ENCODE results near the gene ATP10D. TPM values are rescaled to one million over a fixed set of nuclear protein-coding genes. Genes with fewer than 3 reads are reported as not detected.
A peak's percentile ranks its signal among the peaks of the same experiment; 100 is the strongest.

The ATP10D gene
- total RNA-seq, 1 experiment from 2014 or later: 0.84 TPM

GRCh38 chr4:47482326-47482725 lies 2.7 kb upstream of the ATP10D start:
- Histone ChIP-seq H3K27me3 (ENCODE audit: low read length) (no peaks in the 10 kb centered on the region), H3K9me3 (ENCODE audit: low read length) (no peaks in the 10 kb centered on the region), H3K79me2 (ENCODE audit: low read length) (no peaks in the 10 kb centered on the region), H3F3A (ENCODE audit: low read length, unreplicated experiment) (no peaks in the 10 kb centered on the region), H2AFZ (ENCODE audit: low read length) (no peak overlapping the region; the same call in 1 of the 2 replicates), H3K4me3 (ENCODE audit: low read length) (no peak overlapping the region), H3K36me3 (ENCODE audit: low read depth, low read length) (no peaks in the 10 kb centered on the region), H3K4me2 (ENCODE audit: low read length) (peak overlapping the region; percentile 26; the same call in 1 of the 2 replicates), H3K9me2 (replicated peaks; ENCODE audit: low read length) (no peaks in the 10 kb centered on the region), H3K9ac (ENCODE audit: low read length) (no peak overlapping the region), H4K20me1 (ENCODE audit: low read length) (no peaks in the 10 kb centered on the region), H3K4me1 (ENCODE audit: insufficient read depth, low read length) (peaks cover 11% of the 10 kb centered on the region), H3K27ac (ENCODE audit: low read length) (no peak overlapping the region)
- no TSS peak for BruUV-seq (replicated peaks)
- ATAC-seq (no peak), DNase-seq (peak; percentile 39)
- ChIA-PET POLR2A (ENCODE audit: unreplicated experiment) (no interaction called here), CTCF (no interaction called here)
- TF ChIP-seq EZH2 (IDR thresholded peaks at IDR 0.05; ENCODE audit: low read length, unreplicated experiment): no peak
- TF ChIP-seq EZH2phosphoT487 (IDR thresholded peaks at IDR 0.05; ENCODE audit: borderline replicate concordance, low read length): no peak
- TF ChIP-seq CTCF (conservative IDR thresholded peaks at IDR 0.05; ENCODE audit: low read depth, low read length): no peak
- intact Hi-C loops (cut with micrococcal nuclease): no loop called here

- Histone ChIP-seq H3F3A (ENCODE audit: low read length, unreplicated experiment) (no peaks in the 10 kb centered on the region), H4K20me1 (ENCODE audit: low read length) (no peaks in the 10 kb centered on the region), H2AFZ (ENCODE audit: low read length) (0 out of 2 replicates have a peak overlapping the region, but pooled peaks have one; percentile 26), H3K27ac (ENCODE audit: low read length) (no peak overlapping the region), H3K9me2 (replicated peaks; ENCODE audit: low read length) (no peaks in the 10 kb centered on the region), H3K36me3 (ENCODE audit: low read depth, low read length) (no peaks in the 10 kb centered on the region), H3K9ac (ENCODE audit: low read length) (no peak overlapping the region), H3K9me3 (ENCODE audit: low read length) (no peaks in the 10 kb centered on the region), H3K79me2 (ENCODE audit: low read length) (no peaks in the 10 kb centered on the region), H3K4me1 (ENCODE audit: insufficient read depth, low read length) (peaks cover 11% of the 10 kb centered on the region), H3K4me3 (ENCODE audit: low read length) (no peak overlapping the region), H3K4me2 (ENCODE audit: low read length) (no peak overlapping the region), H3K27me3 (ENCODE audit: low read length) (no peaks in the 10 kb centered on the region)
- DNase-seq (no peak), ATAC-seq (no peak)
- TF ChIP-seq EZH2 (IDR thresholded peaks at IDR 0.05; ENCODE audit: low read length, unreplicated experiment) (no peak), EZH2phosphoT487 (IDR thresholded peaks at IDR 0.05; ENCODE audit: borderline replicate concordance, low read length) (no peak), CTCF (conservative IDR thresholded peaks at IDR 0.05; ENCODE audit: low read depth, low read length) (no peak)
- ChIA-PET CTCF (no interaction called here), POLR2A (ENCODE audit: unreplicated experiment) (no interaction called here)
- BruUV-seq (replicated peaks): no TSS peak
- intact Hi-C loops (cut with micrococcal nuclease): no loop called here
These were observed 1.3 kb upstream of the ATP10D start for GRCh38 chr4:47483745-47484144.

- TF ChIP-seq EZH2 (IDR thresholded peaks at IDR 0.05; ENCODE audit: low read length, unreplicated experiment) (no peak), CTCF (conservative IDR thresholded peaks at IDR 0.05; ENCODE audit: low read depth, low read length) (no peak), EZH2phosphoT487 (IDR thresholded peaks at IDR 0.05; ENCODE audit: borderline replicate concordance, low read length) (no peak)
- no peak for ATAC-seq
- Histone ChIP-seq H2AFZ (ENCODE audit: low read length) (0 out of 2 replicates have a peak overlapping the region, but pooled peaks have one; percentile 26), H3K9me3 (ENCODE audit: low read length) (no peaks in the 10 kb centered on the region), H3K9ac (ENCODE audit: low read length) (no peak overlapping the region), H3K4me3 (ENCODE audit: low read length) (no peak overlapping the region), H3K27ac (ENCODE audit: low read length) (no peak overlapping the region), H3F3A (ENCODE audit: low read length, unreplicated experiment) (no peaks in the 10 kb centered on the region), H4K20me1 (ENCODE audit: low read length) (no peaks in the 10 kb centered on the region), H3K27me3 (ENCODE audit: low read length) (no peaks in the 10 kb centered on the region), H3K4me2 (ENCODE audit: low read length) (no peak overlapping the region), H3K4me1 (ENCODE audit: insufficient read depth, low read length) (peaks cover 11% of the 10 kb centered on the region), H3K79me2 (ENCODE audit: low read length) (no peaks in the 10 kb centered on the region), H3K36me3 (ENCODE audit: low read depth, low read length) (no peaks in the 10 kb centered on the region), H3K9me2 (replicated peaks; ENCODE audit: low read length) (no peaks in the 10 kb centered on the region)
- no TSS peak for BruUV-seq (replicated peaks)
- intact Hi-C loops (cut with micrococcal nuclease): no loop called here
- POLR2A ChIA-PET (ENCODE audit: unreplicated experiment): no interaction called here
- DNase-seq: no peak
- CTCF ChIA-PET: no interaction called here
These were observed 907 bp upstream of the ATP10D start for GRCh38 chr4:47484168-47484567.
